Astrocyte of the spinal cord (primary cell): ENCODE data around the gene PRELP.

Source experiments
- DNase-seq: peaks from one replicate; pipeline ENCODE4 v3.0.0; 2011; ENCODE audit warnings: low read depth, low spot score
- H3K4me3 ChIP-seq: 2 replicates; pipeline ENCODE4 v1.5.1; 2011; ENCODE audit warnings: low read depth, mild to moderate bottlenecking, low read length, moderate library complexity
- CTCF ChIP-seq: IDR thresholded peaks from 2 replicates; pipeline ENCODE4 v1.5.1; 2012; ENCODE audit warnings: low read depth, mild to moderate bottlenecking, low read length, inconsistent platforms
- in situ Hi-C: cut with HindIII; loops from 2 replicates; pipeline ENCODE4 v1.10.0; 2017; ENCODE audit warnings: low sequenced_read_pairs

PRELP gene

GRCh38 chr1:203525685-203526084 lies 50.1 kb downstream of the PRELP start:
- H3K4me3 ChIP-seq, result no peak overlapping the region
- in situ Hi-C loops, result no loop called here
- no peak for DNase-seq
- TF ChIP-seq CTCF, result no peak

GRCh38 chr1:203526130-203526529 lies 50.5 kb downstream of the PRELP start:
- in situ Hi-C loops, result no loop called here
- no peak overlapping the region for H3K4me3 ChIP-seq
- TF ChIP-seq CTCF, result no peak
- no peak for DNase-seq

GRCh38 chr1:203526572-203526971 lies 51.0 kb downstream of the PRELP start:
- in situ Hi-C loops, result no loop called here
- no peak for TF ChIP-seq CTCF
- H3K4me3 ChIP-seq, result no peak overlapping the region
- DNase-seq, result no peak

- in situ Hi-C loops, result no loop called here
- DNase-seq, result no peak
- TF ChIP-seq CTCF, result no peak
- no peak overlapping the region for H3K4me3 ChIP-seq
Observed at GRCh38 chr1:203527013-203527412, 51.4 kb downstream of the PRELP start.

GRCh38 chr1:203528063-203528462 lies 52.5 kb downstream of the PRELP start:
- H3K4me3 ChIP-seq, result no peak overlapping the region
- no peak for TF ChIP-seq CTCF
- in situ Hi-C loops, result no loop called here
- no peak for DNase-seq

GRCh38 chr1:203528976-203529835 lies 53.6 kb downstream of the PRELP start:
- H3K4me3 ChIP-seq, result no peak overlapping the region
- TF ChIP-seq CTCF, result no peak
- in situ Hi-C loops, result no loop called here
- no peak for DNase-seq
